Smooth muscle cell (in vitro differentiated cells): Measurements from ENCODE around the gene PRSS48. TPM values are rescaled to one million over a fixed set of nuclear protein-coding genes. Genes with fewer than 3 reads are reported as not detected.

ENCODE experiments used
- DNase-seq: peaks from one replicate; lab custom pipeline; 2025; ENCODE audit not compliant: unreplicated experiment; lab: John Stamatoyannopoulos, UW
- H2AFZ ChIP-seq: fragments of 200-600 bp; sonication (generic); 2 replicates; pipeline ENCODE4 v1.6.0; 2016; ENCODE audit warnings: antibody characterized with exemption, low read depth, mild to moderate bottlenecking
- H3F3A ChIP-seq: fragments of 200-600 bp; sonication (generic); 2 replicates; pipeline ENCODE4 v1.6.0; 2017; ENCODE audit warnings: antibody characterized with exemption, low read depth
- H3K27ac ChIP-seq: fragments of 200-600 bp; sonication (generic); 2 replicates; pipeline ENCODE4 v1.5.1; 2016; ENCODE audit warnings: low read depth, mild to moderate bottlenecking
- H3K27me3 ChIP-seq: fragments of 200-600 bp; sonication (generic); 2 replicates; pipeline ENCODE4 v1.6.1; 2016; ENCODE audit warnings: low read depth, mild to moderate bottlenecking
- H3K36me3 ChIP-seq: fragments of 200-600 bp; sonication (generic); 2 replicates; pipeline ENCODE4 v1.5.1; 2016; ENCODE audit warnings: low read depth
- H3K4me1 ChIP-seq: fragments of 200-600 bp; sonication (generic); 2 replicates; pipeline ENCODE4 v1.5.1; 2016; ENCODE audit warnings: low read depth
- H3K4me2 ChIP-seq: fragments of 200-600 bp; sonication (generic); 2 replicates; pipeline ENCODE4 v1.6.0; 2016; ENCODE audit warnings: mild to moderate bottlenecking
- H3K4me3 ChIP-seq: fragments of 200-600 bp; sonication (generic); 2 replicates; pipeline ENCODE4 v1.5.1; 2016; ENCODE audit warnings: mild to moderate bottlenecking
- H3K79me2 ChIP-seq: fragments of 200-600 bp; sonication (generic); 2 replicates; pipeline ENCODE4 v1.6.0; 2016; ENCODE audit warnings: low read depth, mild to moderate bottlenecking
- H3K9ac ChIP-seq: fragments of 200-600 bp; sonication (generic); 2 replicates; pipeline ENCODE4 v1.6.0; 2016; ENCODE audit warnings: low read depth
- H3K9me3 ChIP-seq: fragments of 200-600 bp; sonication (generic); replicated peaks from 2 replicates; pipeline ENCODE4 v1.5.1; 2016; ENCODE audit warnings: low read depth
- H4K20me1 ChIP-seq: fragments of 200-600 bp; sonication (generic); 2 replicates; pipeline ENCODE4 v1.6.0; 2016; ENCODE audit warnings: low read depth
- WGBS: methylation state at CpG from one replicate; pipeline ENCODE4 v1.1.7; 2016; ENCODE audit warnings: low lambda C conversion rate; 5-methylcytosine and 5-hydroxymethylcytosine counted together
- polyA plus RNA-seq: library from polyadenylated mRNA; unstranded; fragments of >200 nt; fragmentation: Nextera tagmentation; extraction: Ambion mirVana; gene quantifications from 2 replicates; pipeline ENCODE4 v1.2.1, GENCODE V29; 2016
- total RNA-seq: library from RNA; depleted of rRNA; stranded (reverse); fragments of >200 nt; gene quantifications from 2 replicates; pipeline ENCODE4 v1.2.3, GENCODE V29; 2014
- TF ChIP-seq, protein P1 (sequence below): fragments of 200-600 bp; sonication (generic); IDR thresholded peaks from 2 replicates; pipeline ENCODE4 v1.5.1; 2017; ENCODE audit warnings: borderline replicate concordance, mild to moderate bottlenecking, antibody characterized with exemption; ENCODE audit not compliant: insufficient read depth, poor library complexity, severe bottlenecking

The PRSS48 gene
- total and polyA plus RNA-seq, 2 experiments from 2014 or later: not detected

GRCh38 chr4:151259752-151260151 lies 17.2 kb upstream of the PRSS48 start:
- Histone ChIP-seq H3K4me3 (no peak overlapping the region), H3K79me2 (no peaks in the 10 kb centered on the region), H4K20me1 (no peaks in the 10 kb centered on the region), H3K36me3 (no peaks in the 10 kb centered on the region), H3K4me1 (peaks cover 8% of the 10 kb centered on the region), H2AFZ (no peak overlapping the region), H3K27ac (no peak overlapping the region), H3K4me2 (no peak overlapping the region), H3K9me3 (no peaks in the 10 kb centered on the region), H3K9ac (no peak overlapping the region), H3F3A (peaks cover 6% of the 10 kb centered on the region), H3K27me3 (no peaks in the 10 kb centered on the region)
- TF ChIP-seq, protein P1, sequence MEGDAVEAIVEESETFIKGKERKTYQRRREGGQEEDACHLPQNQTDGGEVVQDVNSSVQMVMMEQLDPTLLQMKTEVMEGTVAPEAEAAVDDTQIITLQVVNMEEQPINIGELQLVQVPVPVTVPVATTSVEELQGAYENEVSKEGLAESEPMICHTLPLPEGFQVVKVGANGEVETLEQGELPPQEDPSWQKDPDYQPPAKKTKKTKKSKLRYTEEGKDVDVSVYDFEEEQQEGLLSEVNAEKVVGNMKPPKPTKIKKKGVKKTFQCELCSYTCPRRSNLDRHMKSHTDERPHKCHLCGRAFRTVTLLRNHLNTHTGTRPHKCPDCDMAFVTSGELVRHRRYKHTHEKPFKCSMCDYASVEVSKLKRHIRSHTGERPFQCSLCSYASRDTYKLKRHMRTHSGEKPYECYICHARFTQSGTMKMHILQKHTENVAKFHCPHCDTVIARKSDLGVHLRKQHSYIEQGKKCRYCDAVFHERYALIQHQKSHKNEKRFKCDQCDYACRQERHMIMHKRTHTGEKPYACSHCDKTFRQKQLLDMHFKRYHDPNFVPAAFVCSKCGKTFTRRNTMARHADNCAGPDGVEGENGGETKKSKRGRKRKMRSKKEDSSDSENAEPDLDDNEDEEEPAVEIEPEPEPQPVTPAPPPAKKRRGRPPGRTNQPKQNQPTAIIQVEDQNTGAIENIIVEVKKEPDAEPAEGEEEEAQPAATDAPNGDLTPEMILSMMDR: no peak
- WGBS: 95% methylated on average over 1 of the region's 1 CpG
- no peak for DNase-seq

DNA sequence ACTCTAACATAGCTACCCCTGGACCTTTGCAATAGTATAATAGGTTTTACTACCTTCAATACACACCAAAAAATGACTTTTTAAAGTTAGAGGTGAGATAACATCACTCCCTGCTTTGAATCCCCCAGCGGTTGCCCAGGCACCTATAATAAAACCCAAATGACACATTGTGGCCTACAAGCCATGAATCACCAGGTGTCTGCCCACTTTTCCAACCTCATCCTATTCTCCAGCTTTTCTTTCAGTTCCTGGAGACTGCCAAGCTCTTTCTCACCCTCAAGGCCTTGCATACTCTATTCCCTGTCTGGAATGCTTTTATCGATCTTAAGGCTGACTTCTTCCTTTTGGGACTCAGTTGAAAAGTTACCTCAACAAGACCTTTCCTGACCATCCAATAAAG lies 16.4 kb upstream of the PRSS48 start:
- H2AFZ ChIP-seq: no peak overlapping the region
- DNase-seq: no peak
- H3K9me3 ChIP-seq: no peaks in the 10 kb centered on the region
- H3K9ac ChIP-seq: no peak overlapping the region
- no peak overlapping the region for H3K27ac ChIP-seq
- H3K4me3 ChIP-seq: no peak overlapping the region
- TF ChIP-seq, protein P1: no peak
- H3K4me2 ChIP-seq: no peak overlapping the region
- 72% methylated on average over 2 of the region's 2 CpGs for WGBS
- H3F3A ChIP-seq: peaks cover 6% of the 10 kb centered on the region
- no peaks in the 10 kb centered on the region for H3K79me2 ChIP-seq
- no peaks in the 10 kb centered on the region for H3K27me3 ChIP-seq
- no peaks in the 10 kb centered on the region for H4K20me1 ChIP-seq
- H3K4me1 ChIP-seq: peaks cover 8% of the 10 kb centered on the region
- H3K36me3 ChIP-seq: no peaks in the 10 kb centered on the region

GRCh38 chr4:151263455-151263854 lies 13.5 kb upstream of the PRSS48 start:
- TF ChIP-seq, protein P1: no peak
- Histone ChIP-seq H3K79me2 (no peaks in the 10 kb centered on the region), H2AFZ (peak overlapping the region; percentile 25), H3K4me1 (peaks cover 8% of the 10 kb centered on the region), H3K4me3 (no peak overlapping the region), H3F3A (peaks cover 6% of the 10 kb centered on the region), H3K36me3 (no peaks in the 10 kb centered on the region), H3K27me3 (no peaks in the 10 kb centered on the region), H3K9ac (no peak overlapping the region), H4K20me1 (no peaks in the 10 kb centered on the region), H3K4me2 (no peak overlapping the region), H3K9me3 (no peaks in the 10 kb centered on the region), H3K27ac (no peak overlapping the region)
- DNase-seq: no peak
- WGBS: 63% methylated on average over 2 of the region's 2 CpGs

- H3K4me2 ChIP-seq: no peak overlapping the region
- H3K79me2 ChIP-seq: no peaks in the 10 kb centered on the region
- peaks cover 6% of the 10 kb centered on the region for H3F3A ChIP-seq
- 97% methylated on average over 1 of the region's 1 CpG for whole genome bisulfite sequencing
- no peaks in the 10 kb centered on the region for H3K9me3 ChIP-seq
- H2AFZ ChIP-seq: no peak overlapping the region
- no peaks in the 10 kb centered on the region for H4K20me1 ChIP-seq
- no peaks in the 10 kb centered on the region for H3K27me3 ChIP-seq
- no peak for DNase-seq
- TF ChIP-seq, protein P1: no peak
- H3K4me3 ChIP-seq: no peak overlapping the region
- no peak overlapping the region for H3K27ac ChIP-seq
- no peak overlapping the region for H3K9ac ChIP-seq
- H3K36me3 ChIP-seq: no peaks in the 10 kb centered on the region
- H3K4me1 ChIP-seq: peaks cover 8% of the 10 kb centered on the region
Observed at GRCh38 chr4:151266497-151266896, 10.5 kb upstream of the PRSS48 start.
